Stimulated activated CD8-positive, alpha-beta memory T cell treated with anti-CD3 and anti-CD28 coated beads, Interleukin-7, amount 100 ng/mL, for 48 hours (primary cell): ENCODE measurements around the gene NRP1.

Experiments
- DNase-seq, 2 donors: peaks; one replicate each; pipeline ENCODE4 v3.0.0-alpha.2; 2020; ENCODE audit warnings: low read depth in 1 of 2; ENCODE audit errors: extremely low read depth in 1 of 2

Gene NRP1

DNA sequence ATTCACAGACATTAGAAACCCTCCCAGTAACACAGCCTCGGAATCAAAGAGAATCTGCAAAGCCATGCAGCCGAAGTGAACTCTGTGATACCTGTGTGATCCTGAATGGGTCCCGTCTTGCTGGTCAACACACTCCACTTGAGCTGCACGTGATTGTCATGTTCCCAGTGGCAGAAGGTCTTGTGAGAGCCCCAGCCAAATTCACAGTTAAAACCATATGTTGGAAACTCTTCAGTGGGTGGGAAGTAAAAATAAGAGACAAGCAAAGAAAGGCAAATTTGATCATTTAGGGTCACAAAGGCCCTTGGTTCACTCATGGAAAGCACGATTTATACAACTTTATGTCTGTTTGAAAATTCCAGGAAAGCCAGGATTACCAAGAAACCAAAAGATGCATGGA lies 142.3 kb downstream of the NRP1 start:
- no peak for DNase-seq

GRCh38 chr10:33190406-33190805 lies 144.1 kb downstream of the NRP1 start:
- DNase-seq, result no peak

- no peak for DNase-seq
Observed at GRCh38 chr10:33189808-33190207, 144.7 kb downstream of the NRP1 start.

GRCh38 chr10:33189363-33189762 lies 145.1 kb downstream of the NRP1 start:
- DNase-seq, result no peak

GRCh38 chr10:33187427-33187999 lies 147.0 kb downstream of the NRP1 start:
- DNase-seq, result no peak

DNA sequence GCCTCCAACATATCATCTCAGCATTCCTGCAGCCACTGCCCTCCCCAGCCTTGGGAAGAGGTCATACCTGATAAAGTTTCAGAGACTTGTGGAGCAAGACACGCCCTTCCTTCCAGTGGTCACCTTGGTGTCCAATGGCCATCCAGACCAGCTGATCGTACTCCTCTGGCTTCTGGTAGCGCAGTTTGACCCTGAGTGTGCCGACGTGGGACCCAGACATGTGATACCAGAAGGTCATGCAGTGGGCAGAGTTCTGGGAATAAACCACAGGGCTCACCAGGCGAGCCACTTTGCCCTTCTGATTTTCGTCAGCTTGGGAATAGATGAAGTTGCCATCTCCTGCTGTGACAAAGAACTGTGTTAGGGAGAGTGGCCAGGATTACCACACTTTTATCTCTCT lies 148.3 kb downstream of the NRP1 start:
- DNase-seq, result no peak

DNA sequence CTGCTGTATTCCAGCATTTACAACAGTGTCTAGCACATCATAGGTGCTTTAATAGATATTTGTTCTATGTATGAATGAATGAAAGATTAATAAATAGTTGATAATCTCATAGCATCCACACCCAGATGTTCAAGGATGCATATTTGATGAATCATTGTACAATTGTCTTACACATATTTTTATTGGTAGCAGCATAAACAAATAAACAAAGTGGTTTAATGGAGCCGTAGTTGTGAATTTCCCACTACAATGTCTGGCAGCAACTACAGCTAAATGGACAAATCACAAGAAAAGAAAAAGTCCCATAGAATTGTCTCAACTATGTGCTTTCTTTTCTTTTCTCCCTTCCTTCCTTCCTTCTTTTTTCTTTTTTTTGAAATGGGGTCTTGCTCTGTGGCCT lies 150.8 kb downstream of the NRP1 start:
- DNase-seq, result no peak

DNA sequence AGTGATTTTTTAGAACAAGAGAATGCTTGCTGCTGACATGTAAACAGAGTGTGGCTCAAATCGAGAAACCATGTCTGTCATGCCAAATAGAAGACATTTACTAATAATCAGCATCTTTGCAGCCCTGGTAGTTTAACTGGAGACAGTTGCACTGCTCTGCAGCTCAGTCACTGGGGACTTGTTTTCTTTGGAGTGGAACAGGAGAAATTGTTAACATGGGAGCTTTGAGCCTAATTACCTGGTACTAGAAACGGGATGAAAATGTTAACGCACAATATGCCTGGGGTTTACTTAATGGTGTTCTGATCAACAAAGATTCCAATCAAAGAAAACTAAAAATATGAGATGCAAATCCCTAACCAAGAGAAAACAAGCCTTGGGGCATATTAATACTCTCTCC lies 153.5 kb downstream of the NRP1 start:
- DNase-seq, result no peak

DNA sequence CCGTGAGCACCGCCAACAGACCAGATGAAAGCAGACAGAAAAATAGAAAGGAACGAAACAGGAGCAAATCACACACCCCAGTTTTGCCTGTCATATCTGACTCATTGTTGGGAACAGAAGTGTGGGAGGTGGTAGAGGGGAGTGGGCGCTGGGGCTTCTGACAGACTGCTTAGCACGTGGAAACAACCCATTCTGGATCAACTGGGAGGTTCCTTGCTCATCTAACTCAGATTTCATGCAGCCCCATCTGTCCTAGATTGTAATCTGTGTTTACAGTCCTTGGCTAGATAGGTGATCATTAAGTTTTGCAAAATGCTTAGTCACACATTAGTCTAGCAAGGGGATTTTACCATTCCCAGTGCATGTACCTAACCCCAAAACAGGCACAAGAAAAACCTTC lies 154.1 kb downstream of the NRP1 start:
- DNase-seq, result no peak

GRCh38 chr10:33179067-33179466 lies 155.4 kb downstream of the NRP1 start:
- DNase-seq, result no peak

- DNase-seq, result no peak
Observed at GRCh38 chr10:33178026-33178755, 156.3 kb downstream of the NRP1 start.

GRCh38 chr10:33176688-33177087 lies 157.8 kb downstream of the NRP1 start:
- DNase-seq, result no peak

DNA sequence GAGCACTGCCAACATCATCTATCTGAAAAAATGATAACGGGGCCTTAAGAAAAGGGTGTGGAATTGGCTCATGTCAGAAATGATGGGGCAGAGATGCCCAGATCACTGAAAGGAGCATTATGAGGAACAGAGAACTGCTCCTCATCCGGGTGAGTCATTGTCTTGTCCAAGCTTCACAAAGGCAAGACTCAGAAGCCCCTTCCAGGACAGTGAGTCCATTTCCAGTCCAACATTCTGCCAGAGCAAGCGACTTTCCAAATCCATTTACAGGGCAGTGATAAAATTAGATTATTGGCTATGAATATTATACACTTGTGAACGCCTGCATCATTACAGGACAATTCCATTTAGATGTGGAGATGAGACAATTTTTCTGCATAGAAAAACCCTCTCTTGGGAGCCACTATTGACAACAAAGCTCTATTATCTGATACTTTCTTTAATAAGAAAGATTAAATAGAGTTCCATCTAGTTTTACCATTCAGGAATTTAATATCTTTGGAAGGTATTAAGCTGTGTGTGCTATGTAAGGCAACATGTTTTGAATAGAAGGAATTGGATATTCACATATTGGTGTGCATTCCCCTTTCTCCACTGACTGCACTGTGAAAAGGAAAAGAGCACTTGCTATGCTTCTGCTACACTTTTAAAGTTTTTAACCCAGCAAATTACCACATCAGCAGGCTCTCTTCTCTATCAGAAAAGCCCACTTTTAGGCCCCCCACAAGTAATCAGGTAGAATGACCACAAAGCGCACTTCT lies 159.6 kb downstream of the NRP1 start:
- DNase-seq, result no peak

- no peak for DNase-seq
Observed at GRCh38 chr10:33165911-33166310, 168.6 kb downstream of the NRP1 start.

GRCh38 chr10:33164060-33164709 lies 170.3 kb downstream of the NRP1 start:
- DNase-seq, result no peak

GRCh38 chr10:33162248-33162575 lies 172.3 kb downstream of the NRP1 start:
- no peak for DNase-seq

- no peak for DNase-seq
Observed at GRCh38 chr10:33161550-33162247, 172.8 kb downstream of the NRP1 start.

DNA sequence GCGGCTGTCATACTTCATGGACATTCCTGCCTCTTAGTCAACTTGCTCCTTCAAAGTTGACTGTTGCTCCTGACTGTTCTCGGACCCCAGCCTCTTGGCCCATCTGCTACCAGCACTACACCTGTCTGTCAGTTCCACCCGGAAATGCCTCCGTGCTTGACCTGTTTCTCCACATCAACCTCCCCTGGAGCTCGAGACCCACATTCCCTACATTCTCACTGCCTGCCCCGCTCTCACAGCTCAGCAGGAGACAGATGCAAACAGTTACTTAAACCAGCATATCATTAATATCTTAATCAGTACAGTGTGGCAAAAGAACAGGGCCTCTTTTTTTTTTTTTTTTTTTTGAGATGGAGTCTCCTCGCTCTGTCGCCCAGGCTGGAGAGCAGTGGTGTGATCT lies 174.3 kb downstream of the NRP1 start:
- no peak for DNase-seq

DNA sequence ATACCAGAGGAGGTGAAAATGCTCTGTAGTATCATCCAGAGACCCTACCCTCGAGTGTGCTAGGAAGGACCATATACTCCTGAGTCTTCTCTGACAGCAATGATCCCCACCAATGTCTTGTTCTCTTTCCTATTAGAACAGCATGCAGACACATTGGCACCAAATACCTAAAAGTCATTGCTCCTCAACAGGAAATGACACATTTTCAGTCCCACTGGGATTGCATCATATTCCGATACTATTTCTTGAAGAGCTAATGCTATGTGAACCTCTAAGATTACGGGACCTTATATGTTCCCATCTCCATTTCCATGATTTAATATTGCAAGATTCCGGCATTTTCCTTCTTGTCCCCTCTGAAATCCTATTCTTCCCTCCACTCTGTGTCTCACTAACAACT lies 177.4 kb downstream of the NRP1 start:
- DNase-seq, result no peak

- no peak for DNase-seq
Observed at GRCh38 chr10:33155720-33156638, 178.5 kb downstream of the NRP1 start.
